OCI-LY7 (cell line): Measurements from ENCODE around the gene COPS7B. TPM values are rescaled to one million over a fixed set of nuclear protein-coding genes. Genes with fewer than 3 reads are reported as not detected.

ENCODE experiments used
- BruUV-seq: library from RNA; stranded (reverse); fragments of 400-500 nt; replicated peaks from 2 replicates; lab custom pipeline; 2021; lab: Mats Ljungman, UMichigan
- CTCF ChIA-PET: fragments of 300-600 bp; sonication (Branson Sonifier 250); formaldehyde crosslinking; loops from one replicate; lab custom pipeline; 2022; ENCODE audit warnings: antibody characterized with exemption; ENCODE audit not compliant: unreplicated experiment; lab: Charles Lee
- POLR2A ChIA-PET: fragments of 300-600 bp; sonication (Branson Sonifier 250); formaldehyde crosslinking; loops from one replicate; lab custom pipeline; 2022; ENCODE audit warnings: antibody characterized with exemption; lab: Charles Lee
- DNase-seq: peaks from one replicate; pipeline ENCODE4 v3.0.0-alpha.2; 2015; ENCODE audit warnings: low spot score
- H2AFZ ChIP-seq: fragments of 200-600 bp; sonication (generic), shearing (Covaris generic); 2 replicates; pipeline ENCODE4 v1.6.1; 2014; ENCODE audit warnings: mild to moderate bottlenecking, antibody characterized with exemption, low read length, moderate library complexity
- H3K27ac ChIP-seq: fragments of 200-600 bp; sonication (generic); 2 replicates; pipeline ENCODE4 v1.5.1; 2014; ENCODE audit warnings: mixed run types, low read depth, mild to moderate bottlenecking, moderate library complexity, low read length, inconsistent platforms; ENCODE audit not compliant: poor library complexity, severe bottlenecking
- H3K36me3 ChIP-seq: fragments of 200-600 bp; sonication (generic); 2 replicates; pipeline ENCODE4 v1.6.1; 2014; ENCODE audit warnings: mild to moderate bottlenecking, antibody characterized with exemption, low read length, moderate library complexity, mixed read lengths; ENCODE audit not compliant: insufficient read depth
- H3K4me1 ChIP-seq: fragments of 200-600 bp; sonication (generic); 2 replicates; pipeline ENCODE4 v1.5.1; 2014; ENCODE audit warnings: mild to moderate bottlenecking, low read length; ENCODE audit not compliant: insufficient read depth, poor library complexity, severe bottlenecking
- H3K4me2 ChIP-seq: fragments of 200-600 bp; sonication (generic); 2 replicates; pipeline ENCODE4 v1.6.1; 2014; ENCODE audit warnings: mild to moderate bottlenecking, low read length
- H3K4me3 ChIP-seq: fragments of 200-600 bp; sonication (generic); 2 replicates; pipeline ENCODE4 v1.5.1; 2014; ENCODE audit warnings: mild to moderate bottlenecking, low read depth, low read length; ENCODE audit not compliant: poor library complexity, severe bottlenecking
- H3K79me2 ChIP-seq: fragments of 200-600 bp; sonication (generic); 2 replicates; pipeline ENCODE4 v1.6.1; 2016; ENCODE audit warnings: low read depth, mild to moderate bottlenecking, low read length, moderate library complexity, mixed read lengths; ENCODE audit not compliant: insufficient read depth
- H3K9me2 ChIP-seq: fragments of 200-600 bp; sonication (generic); 2 replicates; pipeline ENCODE4 v1.6.1; 2016; ENCODE audit warnings: mild to moderate bottlenecking, low read length, mixed read lengths; ENCODE audit not compliant: insufficient read depth
- H3K9me3 ChIP-seq: fragments of 200-600 bp; sonication (generic); 2 replicates; pipeline ENCODE4 v1.6.1; 2014; ENCODE audit warnings: mild to moderate bottlenecking, mixed run types, low read length, mixed read lengths
- H4K20me1 ChIP-seq: fragments of 200-600 bp; sonication (generic); 2 replicates; pipeline ENCODE4 v1.6.1; 2014; ENCODE audit warnings: mild to moderate bottlenecking, antibody characterized with exemption, low read length, moderate library complexity, mixed read lengths; ENCODE audit not compliant: insufficient read depth
- EZH2phosphoT487 ChIP-seq: fragments of 200-600 bp; sonication (generic); IDR thresholded peaks from 2 replicates; pipeline ENCODE4 v1.6.1; 2018; ENCODE audit warnings: low read depth, borderline replicate concordance, mild to moderate bottlenecking, mixed run types, antibody characterized with exemption, low read length, moderate library complexity, mixed read lengths
- intact Hi-C: fragments of 100-400 bp; cut with micrococcal nuclease; formaldehyde crosslinking; loops from one replicate; pipeline ENCODE4 v1.10.0; 2022; ENCODE audit not compliant: unreplicated experiment
- total RNA-seq, 2 experiments: library from RNA; depleted of rRNA in 1 of 2; stranded (reverse); fragments of >200 nt in 1 of 2; shearing (Covaris generic) in 1 of 2; gene quantifications; 2 replicates each; pipeline ENCODE4 v1.2.3, GENCODE V29; 2014 to 2022
- TF ChIP-seq, protein P1 (sequence below): fragments of 200-600 bp; sonication (generic); conservative IDR thresholded peaks from 2 replicates; pipeline ENCODE4 v1.5.1; 2014; ENCODE audit warnings: mild to moderate bottlenecking, antibody characterized with exemption, low read length, moderate library complexity, mixed read lengths

The COPS7B gene
- total RNA-seq, 2 experiments from 2014 or later = 50.6 to 76.6 TPM

DNA sequence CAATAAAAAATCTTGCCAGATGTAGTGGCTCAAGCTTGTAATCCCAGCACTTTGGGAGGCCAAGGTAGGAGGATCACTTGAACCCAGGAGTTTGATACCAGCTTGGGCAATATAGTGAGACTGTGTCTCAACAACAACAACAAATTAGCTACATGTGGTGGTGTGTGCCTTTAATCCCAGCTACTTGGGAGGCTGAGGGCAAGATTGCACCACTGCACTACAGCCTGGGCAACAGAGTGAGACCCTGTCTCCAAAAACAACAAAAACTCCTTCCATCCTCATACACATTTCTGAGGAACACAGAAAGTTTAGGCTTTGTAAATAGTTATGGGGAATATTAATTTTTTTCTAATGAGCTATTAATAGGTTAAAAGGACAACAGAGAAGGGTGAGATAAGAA is 22.1 kb upstream of the COPS7B start:
- no peaks in the 10 kb centered on the region for H3K9me2 ChIP-seq
- no peaks in the 10 kb centered on the region for H3K9me3 ChIP-seq
- no peak for DNase-seq
- H3K4me3 ChIP-seq = no peak overlapping the region
- ChIA-PET POLR2A (interaction anchor here (0.6 to 1.3 kb wide), 4 partner anchors 11 to 39 kb away, joined by 3 to 4 read pairs (median 4); no protein-coding TSS in a partner anchor), CTCF (no interaction called here)
- H3K79me2 ChIP-seq = no peaks in the 10 kb centered on the region
- BruUV-seq = no TSS peak
- H3K4me1 ChIP-seq = no peaks in the 10 kb centered on the region
- H3K4me2 ChIP-seq = no peak overlapping the region
- no peak overlapping the region for H3K27ac ChIP-seq
- no peak overlapping the region for H2AFZ ChIP-seq
- TF ChIP-seq, protein P1, sequence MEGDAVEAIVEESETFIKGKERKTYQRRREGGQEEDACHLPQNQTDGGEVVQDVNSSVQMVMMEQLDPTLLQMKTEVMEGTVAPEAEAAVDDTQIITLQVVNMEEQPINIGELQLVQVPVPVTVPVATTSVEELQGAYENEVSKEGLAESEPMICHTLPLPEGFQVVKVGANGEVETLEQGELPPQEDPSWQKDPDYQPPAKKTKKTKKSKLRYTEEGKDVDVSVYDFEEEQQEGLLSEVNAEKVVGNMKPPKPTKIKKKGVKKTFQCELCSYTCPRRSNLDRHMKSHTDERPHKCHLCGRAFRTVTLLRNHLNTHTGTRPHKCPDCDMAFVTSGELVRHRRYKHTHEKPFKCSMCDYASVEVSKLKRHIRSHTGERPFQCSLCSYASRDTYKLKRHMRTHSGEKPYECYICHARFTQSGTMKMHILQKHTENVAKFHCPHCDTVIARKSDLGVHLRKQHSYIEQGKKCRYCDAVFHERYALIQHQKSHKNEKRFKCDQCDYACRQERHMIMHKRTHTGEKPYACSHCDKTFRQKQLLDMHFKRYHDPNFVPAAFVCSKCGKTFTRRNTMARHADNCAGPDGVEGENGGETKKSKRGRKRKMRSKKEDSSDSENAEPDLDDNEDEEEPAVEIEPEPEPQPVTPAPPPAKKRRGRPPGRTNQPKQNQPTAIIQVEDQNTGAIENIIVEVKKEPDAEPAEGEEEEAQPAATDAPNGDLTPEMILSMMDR = no peak
- no peak for TF ChIP-seq EZH2phosphoT487
- H4K20me1 ChIP-seq = no peaks in the 10 kb centered on the region
- intact Hi-C loops = no loop called here
- no peaks in the 10 kb centered on the region for H3K36me3 ChIP-seq

DNA sequence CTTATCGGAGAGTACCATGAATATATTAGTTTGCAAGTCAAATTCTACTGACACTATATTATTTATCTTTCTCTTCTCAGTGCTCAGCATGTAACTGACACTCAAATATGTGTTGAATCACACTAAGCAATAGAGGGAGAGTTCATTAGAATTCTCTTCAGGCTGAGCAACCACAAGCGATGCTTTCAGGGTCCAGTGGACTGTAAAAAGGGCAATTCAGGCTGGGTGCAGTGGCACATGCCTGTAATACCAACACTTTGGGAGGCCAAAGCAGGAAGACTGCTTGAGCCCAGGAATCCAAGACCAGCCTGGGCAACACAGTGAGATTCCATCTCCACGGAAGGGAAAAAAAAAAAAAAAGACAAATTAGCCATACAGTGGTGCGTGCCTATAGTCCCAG is 21.5 kb upstream of the COPS7B start:
- Histone ChIP-seq H3K9me2 (no peaks in the 10 kb centered on the region), H3K4me1 (no peaks in the 10 kb centered on the region), H3K9me3 (no peaks in the 10 kb centered on the region), H3K36me3 (no peaks in the 10 kb centered on the region), H3K4me2 (no peak overlapping the region), H3K79me2 (no peaks in the 10 kb centered on the region), H3K4me3 (no peak overlapping the region), H2AFZ (no peak overlapping the region), H4K20me1 (no peaks in the 10 kb centered on the region), H3K27ac (no peak overlapping the region)
- intact Hi-C loops = no loop called here
- POLR2A ChIA-PET = interaction anchor here (1.0 to 1.3 kb wide), 3 partner anchors 11 to 24 kb away, joined by 3 to 4 read pairs (median 3); no protein-coding TSS in a partner anchor
- CTCF ChIA-PET = no interaction called here
- BruUV-seq = no TSS peak
- TF ChIP-seq, protein P1 = no peak
- DNase-seq = no peak

DNA sequence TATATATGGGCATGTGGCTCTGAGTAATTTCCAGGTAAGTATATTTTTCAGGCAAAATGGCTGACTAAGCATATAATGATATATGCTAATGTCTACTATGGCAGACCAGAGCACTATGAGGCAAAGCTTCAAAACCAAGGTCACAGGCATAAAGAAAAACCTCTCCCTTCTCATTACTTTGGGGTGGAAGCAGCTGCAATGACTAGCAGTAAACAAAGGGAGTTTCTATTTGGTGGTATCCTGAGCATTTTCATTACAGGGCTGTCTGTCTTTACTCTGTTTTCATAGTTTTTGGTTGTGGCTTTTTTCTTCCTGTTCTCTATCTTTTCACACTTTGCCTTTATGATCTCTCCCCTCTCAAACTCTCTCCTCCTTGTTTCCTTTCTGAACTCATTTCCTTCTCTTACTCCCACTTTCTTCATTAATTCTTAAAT is 20.7 kb upstream of the COPS7B start:
- H3K9me2 ChIP-seq = no peaks in the 10 kb centered on the region
- no peak overlapping the region for H3K4me2 ChIP-seq
- CTCF ChIA-PET = no interaction called here
- no peaks in the 10 kb centered on the region for H3K36me3 ChIP-seq
- H3K4me1 ChIP-seq = no peaks in the 10 kb centered on the region
- no peaks in the 10 kb centered on the region for H3K79me2 ChIP-seq
- no peak for DNase-seq
- no TSS peak for BruUV-seq
- intact Hi-C loops = no loop called here
- POLR2A ChIA-PET = interaction anchor here (0.5 kb wide), 1 partner anchor 10 kb away, joined by 5 read pairs; no protein-coding TSS in a partner anchor
- no peak overlapping the region for H3K27ac ChIP-seq
- no peak for TF ChIP-seq EZH2phosphoT487
- TF ChIP-seq, protein P1 = no peak
- H4K20me1 ChIP-seq = no peaks in the 10 kb centered on the region
- no peak overlapping the region for H3K4me3 ChIP-seq
- no peaks in the 10 kb centered on the region for H3K9me3 ChIP-seq
- H2AFZ ChIP-seq = no peak overlapping the region
